Esophagus muscularis mucosa (tissue), 4 donors: ENCODE results near the gene ZFP36.

Experiments used
- EP300 ChIP-seq: sonication (generic); formaldehyde crosslinking; IDR thresholded peaks from one replicate; pipeline ENCODE4 v1.6.1; 2017; ENCODE audit warnings: antibody characterized with exemption
- POLR2A ChIP-seq: fragments of 450-650 bp; IDR thresholded peaks from one replicate; pipeline ENCODE4 v1.6.1; 2017; ENCODE audit warnings: antibody characterized with exemption, moderate library complexity, mild to moderate bottlenecking, low read depth
- POLR2AphosphoS5 ChIP-seq, 2 donors: sonication (generic); formaldehyde crosslinking; IDR thresholded peaks; one replicate each; pipeline ENCODE4 v1.6.1; 2017; ENCODE audit warnings: antibody characterized with exemption in 2 of 2
- TF ChIP-seq, protein P1 (sequence below), 3 experiments: fragments of 200-600 bp in 2 of 3; fragments of 450-650 bp in 1 of 3; sonication (generic) in 2 of 3; IDR thresholded peaks; one replicate each; pipeline ENCODE4 v1.5.1; 2017 to 2019; ENCODE audit warnings: antibody characterized with exemption in 3 of 3, mild to moderate bottlenecking in 2 of 3, moderate library complexity in 1 of 3

DNA sequence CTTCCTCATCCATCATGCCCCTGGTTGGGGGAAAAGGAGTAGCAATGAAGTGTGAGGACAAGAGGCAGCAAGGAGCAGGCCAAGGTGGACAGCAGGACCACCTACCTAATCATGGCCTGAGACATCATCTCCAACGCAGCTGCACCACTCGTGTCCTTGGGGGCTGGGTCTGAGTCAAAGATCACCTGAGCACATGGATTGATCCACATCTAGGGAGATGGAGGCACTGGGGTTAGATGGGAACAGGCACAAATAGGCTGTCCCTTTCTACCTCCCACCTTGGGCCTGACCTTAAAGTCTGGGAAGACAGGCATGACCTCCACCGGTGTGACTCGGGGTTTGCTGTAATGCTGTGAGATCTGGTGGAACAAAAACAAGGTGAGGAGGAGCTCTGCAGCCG, 18.0 kb upstream of the ZFP36 start:
- no peak for TF ChIP-seq POLR2A
- TF ChIP-seq, protein P1, sequence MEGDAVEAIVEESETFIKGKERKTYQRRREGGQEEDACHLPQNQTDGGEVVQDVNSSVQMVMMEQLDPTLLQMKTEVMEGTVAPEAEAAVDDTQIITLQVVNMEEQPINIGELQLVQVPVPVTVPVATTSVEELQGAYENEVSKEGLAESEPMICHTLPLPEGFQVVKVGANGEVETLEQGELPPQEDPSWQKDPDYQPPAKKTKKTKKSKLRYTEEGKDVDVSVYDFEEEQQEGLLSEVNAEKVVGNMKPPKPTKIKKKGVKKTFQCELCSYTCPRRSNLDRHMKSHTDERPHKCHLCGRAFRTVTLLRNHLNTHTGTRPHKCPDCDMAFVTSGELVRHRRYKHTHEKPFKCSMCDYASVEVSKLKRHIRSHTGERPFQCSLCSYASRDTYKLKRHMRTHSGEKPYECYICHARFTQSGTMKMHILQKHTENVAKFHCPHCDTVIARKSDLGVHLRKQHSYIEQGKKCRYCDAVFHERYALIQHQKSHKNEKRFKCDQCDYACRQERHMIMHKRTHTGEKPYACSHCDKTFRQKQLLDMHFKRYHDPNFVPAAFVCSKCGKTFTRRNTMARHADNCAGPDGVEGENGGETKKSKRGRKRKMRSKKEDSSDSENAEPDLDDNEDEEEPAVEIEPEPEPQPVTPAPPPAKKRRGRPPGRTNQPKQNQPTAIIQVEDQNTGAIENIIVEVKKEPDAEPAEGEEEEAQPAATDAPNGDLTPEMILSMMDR (IDR thresholded peaks at IDR 0.05), result no peak
- TF ChIP-seq EP300, result no peak
- no peak for TF ChIP-seq POLR2AphosphoS5 (IDR thresholded peaks at IDR 0.05)
